ENCODE results near the gene NCAPD2.

Gene NCAPD2

DNA sequence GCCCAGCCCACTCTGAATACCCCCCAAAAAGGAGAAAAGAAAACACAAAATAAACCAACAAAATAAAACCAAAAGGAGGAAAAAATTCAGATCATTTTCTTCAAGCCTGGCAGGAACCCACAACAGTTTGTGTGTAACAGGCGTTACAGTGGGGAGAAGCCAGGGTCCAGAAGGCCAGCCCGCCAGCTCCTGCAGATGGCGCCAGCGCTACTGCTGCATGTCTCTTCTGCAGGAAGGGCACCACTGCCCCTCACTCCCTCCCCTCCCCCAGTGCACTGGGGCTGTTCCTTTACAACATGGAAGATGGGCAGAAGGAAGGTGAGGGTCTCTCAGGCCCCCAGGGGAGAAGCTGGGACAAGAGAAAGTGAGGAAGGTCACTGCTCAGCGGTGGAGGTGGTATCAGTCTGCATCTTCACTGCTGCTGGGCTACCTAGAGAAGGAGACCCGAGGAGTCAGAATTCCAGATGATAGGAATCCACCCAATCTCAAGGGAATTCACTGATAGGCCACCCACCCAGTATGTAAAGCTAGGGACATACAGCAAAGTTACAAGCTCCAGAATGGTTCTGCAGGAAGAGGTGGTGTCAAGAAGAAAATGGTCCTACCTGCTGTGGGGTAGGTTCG is 76.5 kb downstream of the NCAPD2 start:
- H3K4me3 ChIP-seq (replicated peaks in 1 of 2; ENCODE audit: low read depth in 2 of 2, low read length in 2 of 2) = no peak overlapping the region
- DNase-seq (ENCODE audit: low read depth in 2 of 2) = peak; percentile 26 to 49
- TF ChIP-seq, protein P1, sequence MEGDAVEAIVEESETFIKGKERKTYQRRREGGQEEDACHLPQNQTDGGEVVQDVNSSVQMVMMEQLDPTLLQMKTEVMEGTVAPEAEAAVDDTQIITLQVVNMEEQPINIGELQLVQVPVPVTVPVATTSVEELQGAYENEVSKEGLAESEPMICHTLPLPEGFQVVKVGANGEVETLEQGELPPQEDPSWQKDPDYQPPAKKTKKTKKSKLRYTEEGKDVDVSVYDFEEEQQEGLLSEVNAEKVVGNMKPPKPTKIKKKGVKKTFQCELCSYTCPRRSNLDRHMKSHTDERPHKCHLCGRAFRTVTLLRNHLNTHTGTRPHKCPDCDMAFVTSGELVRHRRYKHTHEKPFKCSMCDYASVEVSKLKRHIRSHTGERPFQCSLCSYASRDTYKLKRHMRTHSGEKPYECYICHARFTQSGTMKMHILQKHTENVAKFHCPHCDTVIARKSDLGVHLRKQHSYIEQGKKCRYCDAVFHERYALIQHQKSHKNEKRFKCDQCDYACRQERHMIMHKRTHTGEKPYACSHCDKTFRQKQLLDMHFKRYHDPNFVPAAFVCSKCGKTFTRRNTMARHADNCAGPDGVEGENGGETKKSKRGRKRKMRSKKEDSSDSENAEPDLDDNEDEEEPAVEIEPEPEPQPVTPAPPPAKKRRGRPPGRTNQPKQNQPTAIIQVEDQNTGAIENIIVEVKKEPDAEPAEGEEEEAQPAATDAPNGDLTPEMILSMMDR (IDR thresholded peaks at IDR 0.05; ENCODE audit: low read depth, low read length) = peak; percentile 52

DNA sequence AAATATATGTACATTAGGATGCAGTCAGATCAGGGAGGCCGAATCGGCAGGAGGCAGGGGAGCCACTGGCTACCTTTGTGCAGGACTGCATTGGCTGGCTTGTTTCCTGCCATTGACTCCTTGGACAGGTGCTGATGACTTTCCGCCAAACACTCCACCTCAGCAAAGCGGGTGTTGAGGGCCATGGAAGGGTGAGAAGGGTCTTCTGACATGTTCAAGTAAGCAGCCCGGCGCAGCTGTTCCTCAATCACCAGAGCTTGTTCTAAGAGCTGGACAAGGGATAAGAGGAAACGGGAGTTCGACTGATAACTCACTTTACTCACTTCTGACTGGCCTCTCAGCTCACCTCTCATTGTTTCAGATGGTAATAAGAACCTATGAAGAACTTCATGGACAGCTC is 79.1 kb downstream of the NCAPD2 start:
- TF ChIP-seq, protein P1 (IDR thresholded peaks at IDR 0.05; ENCODE audit: low read depth, low read length) = no peak
- DNase-seq (ENCODE audit: low read depth in 2 of 2) = no peak
- H3K4me3 ChIP-seq (replicated peaks in 1 of 2; ENCODE audit: low read depth in 2 of 2, low read length in 2 of 2) = no peak overlapping the region

GRCh38 chr12:6574576-6575295 is 80.8 kb downstream of the NCAPD2 start:
- TF ChIP-seq, protein P1 (IDR thresholded peaks at IDR 0.05; ENCODE audit: low read depth, low read length) = no peak
- H3K4me3 ChIP-seq (replicated peaks in 1 of 2; ENCODE audit: low read depth in 2 of 2, low read length in 2 of 2) = no peak overlapping the region
- no peak for DNase-seq (ENCODE audit: low read depth in 2 of 2)

DNA sequence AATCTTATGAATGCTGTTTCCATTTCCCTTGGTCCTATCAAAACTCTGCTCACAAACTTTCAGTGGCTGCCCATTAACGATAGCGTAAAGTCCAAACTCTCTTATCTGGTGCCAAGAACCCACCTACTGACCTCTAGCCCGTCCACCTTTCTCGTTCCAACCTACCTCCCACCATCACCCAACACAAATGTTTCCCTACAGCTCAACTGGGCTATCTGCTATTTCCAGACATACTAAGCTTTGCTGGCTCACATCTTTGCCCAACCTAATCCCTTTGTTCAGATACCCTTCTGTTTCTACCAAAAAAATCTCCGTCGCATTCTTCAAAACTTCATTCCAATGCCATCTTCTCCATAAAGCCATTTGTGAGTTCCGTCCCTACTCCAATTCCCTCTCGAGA is 81.7 kb downstream of the NCAPD2 start:
- no peak overlapping the region for H3K4me3 ChIP-seq (replicated peaks in 1 of 2; ENCODE audit: low read depth in 2 of 2, low read length in 2 of 2)
- TF ChIP-seq, protein P1 (IDR thresholded peaks at IDR 0.05; ENCODE audit: low read depth, low read length) = no peak
- DNase-seq (ENCODE audit: low read depth in 2 of 2) = no peak
